ENCODE results near the gene CEP164. TPM values are rescaled to one million over a fixed set of nuclear protein-coding genes. Genes with fewer than 3 reads are reported as not detected.

The CEP164 gene
- total and polyA plus RNA-seq, 2 of the 8 experiments (the other 6 are each of a cell fraction or from before 2014, with no cell fraction given): 8.4 to 20.8 TPM

GRCh38 chr11:117337076-117337475 lies 9.4 kb downstream of the CEP164 start:
- Histone ChIP-seq H3K23me2 (ENCODE audit: low read depth, low read length) (no peaks in the 10 kb centered on the region), H3K4me1 (replicated peaks in 1 of 4; ENCODE audit: control insufficient read depth in 3 of 4, insufficient read depth in 4 of 4, low read length in 3 of 4) (no peaks in the 10 kb centered on the region), H4K20me1 (replicated peaks in 1 of 2; ENCODE audit: control insufficient read depth in 1 of 2, insufficient read depth in 2 of 2, low read length in 2 of 2) (no peaks in the 10 kb centered on the region), H3K27ac (ENCODE audit: low read depth, low read length) (no peak overlapping the region), H3K14ac (ENCODE audit: insufficient read length) (no peak overlapping the region), H3K79me2 (ENCODE audit: control insufficient read depth in 1 of 2, insufficient read depth in 2 of 2, low read length in 2 of 2) (no peaks in the 10 kb centered on the region), H3K27me3 (replicated peaks in 1 of 4; ENCODE audit: control insufficient read depth in 3 of 4, extremely low read depth in 1 of 4, insufficient read depth in 3 of 4, low read length in 3 of 4) (no peaks in the 10 kb centered on the region), H2BK15ac (ENCODE audit: low read length) (no peak overlapping the region), H4K91ac (replicated peaks; ENCODE audit: insufficient read length, low read length) (no peak overlapping the region), H2BK20ac (ENCODE audit: low read length) (no peak overlapping the region), H2BK120ac (replicated peaks; ENCODE audit: low read depth, low read length) (no peak overlapping the region), H3K23ac (ENCODE audit: insufficient read length) (no peak overlapping the region), H3K9ac (replicated peaks in 1 of 4; ENCODE audit: extremely low read depth in 1 of 4, low read depth in 3 of 4, low read length in 3 of 4) (no peak overlapping the region), H3K79me1 (ENCODE audit: low read depth, low read length) (no peaks in the 10 kb centered on the region), H4K8ac (ENCODE audit: extremely low read depth, insufficient read depth, low read length) (no peak overlapping the region), H3K9me3 (ENCODE audit: insufficient read depth in 2 of 2, low read depth in 1 of 2, low read length in 1 of 2) (no peaks in the 10 kb centered on the region), H3K56ac (replicated peaks; ENCODE audit: insufficient read length, low read depth, low read length) (no peak overlapping the region), H2BK12ac (ENCODE audit: low read depth, low read length) (no peak overlapping the region), H3K36me3 (ENCODE audit: control insufficient read depth in 2 of 4, insufficient read depth in 4 of 4, low read length in 3 of 4) (peaks cover 0 to 4% (median 0%) of the 10 kb centered on the region in 4 experiments; a peak in 1 of 8 replicates), H2BK5ac (ENCODE audit: low read depth, low read length) (no peak overlapping the region), H2AFZ (ENCODE audit: low read length) (no peak overlapping the region), H3K18ac (ENCODE audit: extremely low read depth, low read length) (no peak overlapping the region), H3K4me3 (ENCODE audit: extremely low read depth in 1 of 4, insufficient read depth in 2 of 4, low read depth in 3 of 4, low read length in 4 of 4) (no peak overlapping the region), H4K5ac (ENCODE audit: insufficient read length, low read depth, low read length) (no peak overlapping the region), H3K4me2 (ENCODE audit: insufficient read depth in 1 of 2, low read depth in 2 of 2, low read length in 2 of 2) (no peak overlapping the region), H2AK5ac (ENCODE audit: low read depth, low read length) (no peak overlapping the region), H3K4ac (replicated peaks; ENCODE audit: insufficient read length, low read depth, low read length) (no peak overlapping the region)
- FAIRE-seq: no peak
- no peak for DNase-seq (ENCODE audit: low read depth in 1 of 2, low spot score in 2 of 2)
- ChIA-PET CTCF (ENCODE audit: partially characterized antibody) (no interaction called here), POLR2A (ENCODE audit: partially characterized antibody) (interaction anchor here (1.4 kb wide), 1 partner anchor 9 kb away, joined by 4 read pairs; no protein-coding TSS in a partner anchor)
- WGBS, 2 experiments (ENCODE audit: extremely low coverage in 1 of 2, insufficient coverage in 1 of 2, insufficient read length in 1 of 2, insufficient replicate concordance in 2 of 2, low coverage in 1 of 2, low lambda C conversion rate in 2 of 2, missing lambda C conversion rate in 1 of 2): 92% methylated on average over 4 of the region's 4 CpGs; no CpG with 5 or more reads in 1 of the 2 experiments
- TF ChIP-seq JUND (IDR thresholded peaks at IDR 0.05; ENCODE audit: low read length) (no peak), SIX5 (IDR thresholded peaks at IDR 0.05; ENCODE audit: low read depth, low read length) (no peak), EP300 (IDR thresholded peaks at IDR 0.05; ENCODE audit: borderline replicate concordance in 1 of 2, low read depth in 2 of 2, low read length in 2 of 2) (no peak), BRCA1 (IDR thresholded peaks at IDR 0.05; ENCODE audit: low read depth, low read length) (no peak), EZH2 (IDR thresholded peaks at IDR 0.05; ENCODE audit: low read depth, low read length, severe bottlenecking) (no peak), KDM5A (IDR thresholded peaks at IDR 0.05; ENCODE audit: low read length) (no peak), CHD1 (IDR thresholded peaks at IDR 0.05; ENCODE audit: low read depth, low read length) (no peak), PHF8 (conservative IDR thresholded peaks at IDR 0.05; ENCODE audit: low read depth, low read length) (no peak), ZNF274 (IDR thresholded peaks at IDR 0.05; ENCODE audit: borderline replicate concordance, extremely low read depth, low read length) (no peak), SP1 (IDR thresholded peaks at IDR 0.05; ENCODE audit: low read depth, low read length) (no peak), CEBPB (IDR thresholded peaks at IDR 0.05; ENCODE audit: low read depth, low read length) (no peak), SAP30 (IDR thresholded peaks at IDR 0.05; ENCODE audit: insufficient read depth, insufficient replicate concordance, low read length) (no peak)
